ENCODE measurements around the gene HOXA3. TPM values are rescaled to one million over a fixed set of nuclear protein-coding genes. Genes with fewer than 3 reads are reported as not detected.

HOXA3 gene
- total and polyA plus RNA-seq, 9 of the 15 experiments (the other 6 are each of a cell fraction or from before 2014, with no cell fraction given), result 0.04 to 0.13 TPM; not detected in 7

DNA sequence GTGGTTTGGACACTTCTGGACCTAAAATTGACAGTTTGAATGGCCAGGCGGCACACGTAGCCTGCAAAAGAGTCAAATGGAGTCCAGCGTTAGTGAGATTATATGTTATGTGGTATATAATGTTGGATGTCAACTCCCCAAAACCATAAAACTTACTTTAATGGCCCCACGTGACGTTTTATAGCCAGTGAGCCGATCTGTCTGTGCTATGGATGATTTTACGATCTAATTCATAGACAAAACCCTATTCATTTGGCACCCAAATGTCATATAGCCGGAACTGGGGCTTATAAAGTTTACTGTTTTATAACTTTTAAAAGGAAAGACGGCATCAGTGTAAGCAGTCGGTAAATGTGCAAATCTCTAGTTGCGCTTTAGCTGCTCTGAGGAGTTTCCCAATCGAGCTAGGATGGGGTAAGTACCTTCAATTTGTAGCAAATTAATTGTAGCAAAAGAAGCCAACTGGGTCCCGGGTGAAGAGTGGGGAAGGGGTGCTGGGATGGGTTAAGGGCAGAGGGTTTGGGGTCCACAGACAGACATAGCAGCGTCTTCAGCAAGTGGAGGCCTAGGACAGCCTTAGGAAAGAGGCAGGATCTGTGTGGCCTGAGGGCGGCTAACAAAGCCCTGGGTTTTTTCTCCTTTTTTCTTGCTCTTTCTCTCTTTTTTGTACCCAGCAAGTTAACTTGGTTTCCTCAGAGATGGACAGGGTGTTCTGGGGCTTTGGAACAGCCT, 12.1 kb downstream of the HOXA3 start:
- Histone ChIP-seq H3K9me1 (ENCODE audit: control insufficient read depth, insufficient read depth, low read length) (no peaks in the 10 kb centered on the region), H4K20me1 (replicated peaks; ENCODE audit: control insufficient read depth, insufficient read depth, low read length) (no peaks in the 10 kb centered on the region), H3K36me3 (ENCODE audit: control insufficient read depth, insufficient read depth, low read length) (no peaks in the 10 kb centered on the region), H3K4me1 (replicated peaks in 1 of 2; ENCODE audit: control insufficient read depth in 2 of 2, insufficient read depth in 2 of 2, low read length in 2 of 2) (peaks cover 7 to 15% of the 10 kb centered on the region in 2 experiments; a peak in 3 of 5 replicates), H3K9ac (ENCODE audit: insufficient read depth in 1 of 2, low read depth in 2 of 2, low read length in 2 of 2) (no peak overlapping the region), H3K27me3 (ENCODE audit: control insufficient read depth in 2 of 2, insufficient read depth in 2 of 2, low read length in 2 of 2) (peaks cover 27 to 71% of the 10 kb centered on the region in 2 experiments), H2AFZ (ENCODE audit: low read depth, low read length) (no peak overlapping the region), H3K4me3 (no peak overlapping the region), H3K4me2 (ENCODE audit: insufficient read depth, low read length) (no peak overlapping the region), H3K27ac (ENCODE audit: extremely low read depth, low read depth, low read length) (no peak overlapping the region), H3K79me2 (ENCODE audit: control insufficient read depth, insufficient read depth, low read length) (no peaks in the 10 kb centered on the region), H3K9me3 (replicated peaks; ENCODE audit: control insufficient read depth, insufficient read depth, low read depth, low read length) (no peaks in the 10 kb centered on the region)
- BruUV-seq (replicated peaks), result no TSS peak
- ATAC-seq (no peak), DNase-seq (ENCODE audit: extremely low read depth in 1 of 4, low spot score in 3 of 4) (no peak), FAIRE-seq (no peak)
- ChIA-PET CTCF (ENCODE audit: low intra/inter-chr PET ratio) (no interaction called here), POLR2A (interaction anchor here (0.6 to 0.8 kb wide), 2 partner anchors 10 to 1987 kb away, joined by 3 to 5 read pairs; no protein-coding TSS in a partner anchor)
- intact Hi-C loops (cut with micrococcal nuclease) (no loop called here), in situ Hi-C loops (cut with MboI) (loop anchor here (10.0 kb wide), 1 partner anchor 285 kb away; no protein-coding TSS in a partner anchor)
- 4% methylated on average over 15 of the region's 15 CpGs for WGBS (ENCODE audit: insufficient coverage, low coverage, missing lambda C conversion rate)
- TF ChIP-seq GABPB1 (CRISPR knock-in tag; IDR thresholded peaks at IDR 0.05), result no peak
- TF ChIP-seq, protein P1, sequence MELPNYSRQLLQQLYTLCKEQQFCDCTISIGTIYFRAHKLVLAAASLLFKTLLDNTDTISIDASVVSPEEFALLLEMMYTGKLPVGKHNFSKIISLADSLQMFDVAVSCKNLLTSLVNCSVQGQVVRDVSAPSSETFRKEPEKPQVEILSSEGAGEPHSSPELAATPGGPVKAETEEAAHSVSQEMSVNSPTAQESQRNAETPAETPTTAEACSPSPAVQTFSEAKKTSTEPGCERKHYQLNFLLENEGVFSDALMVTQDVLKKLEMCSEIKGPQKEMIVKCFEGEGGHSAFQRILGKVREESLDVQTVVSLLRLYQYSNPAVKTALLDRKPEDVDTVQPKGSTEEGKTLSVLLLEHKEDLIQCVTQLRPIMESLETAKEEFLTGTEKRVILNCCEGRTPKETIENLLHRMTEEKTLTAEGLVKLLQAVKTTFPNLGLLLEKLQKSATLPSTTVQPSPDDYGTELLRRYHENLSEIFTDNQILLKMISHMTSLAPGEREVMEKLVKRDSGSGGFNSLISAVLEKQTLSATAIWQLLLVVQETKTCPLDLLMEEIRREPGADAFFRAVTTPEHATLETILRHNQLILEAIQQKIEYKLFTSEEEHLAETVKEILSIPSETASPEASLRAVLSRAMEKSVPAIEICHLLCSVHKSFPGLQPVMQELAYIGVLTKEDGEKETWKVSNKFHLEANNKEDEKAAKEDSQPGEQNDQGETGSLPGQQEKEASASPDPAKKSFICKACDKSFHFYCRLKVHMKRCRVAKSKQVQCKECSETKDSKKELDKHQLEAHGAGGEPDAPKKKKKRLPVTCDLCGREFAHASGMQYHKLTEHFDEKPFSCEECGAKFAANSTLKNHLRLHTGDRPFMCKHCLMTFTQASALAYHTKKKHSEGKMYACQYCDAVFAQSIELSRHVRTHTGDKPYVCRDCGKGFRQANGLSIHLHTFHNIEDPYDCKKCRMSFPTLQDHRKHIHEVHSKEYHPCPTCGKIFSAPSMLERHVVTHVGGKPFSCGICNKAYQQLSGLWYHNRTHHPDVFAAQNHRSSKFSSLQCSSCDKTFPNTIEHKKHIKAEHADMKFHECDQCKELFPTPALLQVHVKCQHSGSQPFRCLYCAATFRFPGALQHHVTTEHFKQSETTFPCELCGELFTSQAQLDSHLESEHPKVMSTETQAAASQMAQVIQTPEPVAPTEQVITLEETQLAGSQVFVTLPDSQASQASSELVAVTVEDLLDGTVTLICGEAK (IDR thresholded peaks at IDR 0.05), result no peak
- TF ChIP-seq, protein P1 (CRISPR knock-in tag; IDR thresholded peaks at IDR 0.05), result no peak
- no peak for TF ChIP-seq NFE2 (IDR thresholded peaks at IDR 0.05; ENCODE audit: low read depth)
- TF ChIP-seq, protein P2, sequence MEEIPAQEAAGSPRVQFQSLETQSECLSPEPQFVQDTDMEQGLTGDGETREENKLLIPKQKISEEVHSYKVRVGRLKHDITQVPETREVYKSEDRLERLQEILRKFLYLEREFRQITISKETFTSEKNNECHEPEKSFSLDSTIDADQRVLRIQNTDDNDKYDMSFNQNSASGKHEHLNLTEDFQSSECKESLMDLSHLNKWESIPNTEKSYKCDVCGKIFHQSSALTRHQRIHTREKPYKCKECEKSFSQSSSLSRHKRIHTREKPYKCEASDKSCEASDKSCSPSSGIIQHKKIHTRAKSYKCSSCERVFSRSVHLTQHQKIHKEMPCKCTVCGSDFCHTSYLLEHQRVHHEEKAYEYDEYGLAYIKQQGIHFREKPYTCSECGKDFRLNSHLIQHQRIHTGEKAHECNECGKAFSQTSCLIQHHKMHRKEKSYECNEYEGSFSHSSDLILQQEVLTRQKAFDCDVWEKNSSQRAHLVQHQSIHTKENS (CRISPR knock-in tag; IDR thresholded peaks at IDR 0.05), result no peak
- no peak for TF ChIP-seq SMAD4 (CRISPR knock-in tag; conservative IDR thresholded peaks at IDR 0.05)
- TF ChIP-seq PRPF4 (IDR thresholded peaks at IDR 0.05; ENCODE audit: insufficient read depth, low read depth, low read length, poor library complexity, severe bottlenecking), result no peak
- no peak for TF ChIP-seq KAT8 (IDR thresholded peaks at IDR 0.05; ENCODE audit: low read depth)

Measured in K562 (cell line).